Gastroesophageal sphincter (tissue), 3 donors: ENCODE measurements around the gene ATXN7.

Source experiments
- CTCF ChIP-seq, 4 experiments: fragments of 200-600 bp in 2 of 4; fragments of 450-650 bp in 2 of 4; sonication (generic) in 1 of 4; IDR thresholded peaks; one replicate each; pipeline ENCODE4 v1.5.1; 2017 to 2019; ENCODE audit warnings: antibody characterized with exemption in 4 of 4, mild to moderate bottlenecking in 2 of 4, moderate library complexity in 2 of 4
- POLR2A ChIP-seq, 2 donors: fragments of 450-650 bp; IDR thresholded peaks; one replicate each; pipeline ENCODE4 v1.6.1; 2017; ENCODE audit warnings: antibody characterized with exemption in 2 of 2, mild to moderate bottlenecking in 2 of 2, moderate library complexity in 1 of 2
- POLR2AphosphoS5 ChIP-seq: sonication (generic); formaldehyde crosslinking; IDR thresholded peaks from one replicate; pipeline ENCODE4 v1.6.1; 2017; ENCODE audit warnings: antibody characterized with exemption

DNA sequence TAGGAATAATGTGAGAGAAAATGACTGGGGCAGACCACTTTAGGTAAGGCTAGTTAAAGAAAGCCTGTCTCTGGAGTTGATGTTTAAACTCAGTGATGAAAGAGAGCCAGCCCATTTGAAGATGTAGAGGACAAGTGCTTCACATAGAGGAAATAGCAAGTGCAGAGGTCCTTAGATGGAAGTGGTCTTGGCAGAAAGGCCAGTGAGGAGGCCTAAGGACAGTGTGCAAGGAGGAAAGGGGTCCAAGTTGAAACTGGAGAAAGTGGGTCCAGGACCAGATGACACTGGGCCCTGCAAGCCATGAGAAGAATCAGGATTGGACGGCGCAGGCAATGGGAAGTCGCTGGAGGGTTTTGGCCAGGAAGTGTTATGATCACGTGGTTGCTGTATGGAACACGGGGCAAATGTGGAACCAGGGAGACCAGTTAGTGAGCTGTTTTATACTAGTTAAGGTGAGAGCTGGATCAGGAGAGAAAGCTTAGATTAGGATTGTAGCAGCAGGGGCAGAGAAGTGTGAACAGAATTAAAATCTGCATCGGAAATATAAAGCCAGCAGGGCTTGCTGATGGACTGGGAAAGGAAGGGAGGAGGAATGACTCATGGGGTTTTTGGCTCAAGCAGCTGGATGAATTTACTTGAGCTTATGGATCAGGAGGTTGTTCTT is 96.5 kb downstream of the ATXN7 start:
- TF ChIP-seq CTCF (IDR thresholded peaks at IDR 0.05), result peak in 1 of 4 experiments; percentile 22
- no peak for TF ChIP-seq POLR2AphosphoS5
- TF ChIP-seq POLR2A (IDR thresholded peaks at IDR 0.05), result no peak
